Measurements from ENCODE around the gene GPRC5A. TPM values are rescaled to one million over a fixed set of nuclear protein-coding genes. Genes with fewer than 3 reads are reported as not detected.
A peak's percentile ranks its signal among the peaks of the same experiment; 100 is the strongest.

Gene GPRC5A
- total and polyA plus RNA-seq, 5 experiments from 2014 or later, result not detected

DNA sequence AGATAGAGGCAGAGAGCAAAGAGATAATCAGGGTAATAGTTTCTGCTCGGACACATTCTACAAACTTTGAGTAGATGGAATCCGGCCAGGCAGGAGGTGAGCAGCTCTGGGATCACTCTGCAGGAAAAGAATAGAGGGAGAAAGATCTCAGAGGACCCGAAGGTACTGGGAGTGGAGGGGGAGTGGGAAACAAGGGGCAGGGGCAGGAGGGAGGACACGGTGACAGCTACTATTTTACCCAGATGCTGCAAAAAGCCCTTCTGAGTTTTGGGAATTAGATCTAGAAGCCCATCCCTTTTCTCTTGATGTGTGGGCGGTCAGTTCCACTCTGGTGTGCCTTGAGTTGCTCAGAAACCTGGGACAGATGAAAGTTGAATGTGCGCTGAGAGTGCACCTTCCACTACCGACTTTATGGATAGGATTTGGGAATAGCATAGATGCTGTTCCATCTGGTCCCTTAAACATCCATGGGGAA is 556 bp downstream of the GPRC5A start:
- Mint-ChIP-seq H3K4me1 (peaks cover 5 to 12% (median 8%) of the 10 kb centered on the region in 4 donors), H3K9me3 (no peaks in the 10 kb centered on the region), H3K27me3 (peaks cover 10 to 44% (median 24%) of the 10 kb centered on the region in 5 donors), H3K4me3 (peak overlapping the region; percentile 39 to 89 (median 86)), H3K27ac (no peak overlapping the region), H3K36me3 (peaks cover 0 to 5% (median 0%) of the 10 kb centered on the region in 3 donors)
- DNase-seq, result no peak
- no peak for ATAC-seq
- POLR2A ChIA-PET, result no interaction called here

DNA sequence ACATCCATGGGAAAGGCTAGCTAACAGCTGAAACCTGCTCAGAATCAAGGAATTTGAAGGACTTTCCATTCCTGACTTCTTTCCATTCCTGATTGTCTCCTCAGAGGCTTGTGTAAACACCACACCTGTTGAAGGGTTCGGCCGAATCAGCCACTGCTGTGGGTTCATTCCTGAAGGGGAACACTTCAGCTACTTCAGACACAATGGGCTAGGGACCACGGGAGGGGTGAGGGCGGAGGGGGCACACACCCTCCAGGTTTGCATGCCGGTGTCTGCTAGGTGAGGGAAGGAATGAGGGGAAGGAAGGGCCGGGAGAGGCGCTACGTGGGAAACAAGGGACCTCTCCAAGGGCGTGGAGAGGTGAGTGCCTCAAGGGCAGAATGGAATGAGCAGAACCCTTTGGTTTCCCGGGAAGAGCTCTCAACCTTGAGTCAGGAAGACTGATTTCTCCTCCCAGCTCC is 1.3 kb downstream of the GPRC5A start:
- Mint-ChIP-seq H3K9me3 (no peaks in the 10 kb centered on the region), H3K4me1 (peaks cover 5 to 12% (median 8%) of the 10 kb centered on the region in 4 donors), H3K27ac (no peak overlapping the region), H3K4me3 (no peak overlapping the region), H3K27me3 (peaks cover 11 to 46% (median 28%) of the 10 kb centered on the region in 5 donors), H3K36me3 (peaks cover 0 to 5% (median 0%) of the 10 kb centered on the region in 3 donors)
- POLR2A ChIA-PET, result no interaction called here
- no peak for DNase-seq
- ATAC-seq, result no peak

DNA sequence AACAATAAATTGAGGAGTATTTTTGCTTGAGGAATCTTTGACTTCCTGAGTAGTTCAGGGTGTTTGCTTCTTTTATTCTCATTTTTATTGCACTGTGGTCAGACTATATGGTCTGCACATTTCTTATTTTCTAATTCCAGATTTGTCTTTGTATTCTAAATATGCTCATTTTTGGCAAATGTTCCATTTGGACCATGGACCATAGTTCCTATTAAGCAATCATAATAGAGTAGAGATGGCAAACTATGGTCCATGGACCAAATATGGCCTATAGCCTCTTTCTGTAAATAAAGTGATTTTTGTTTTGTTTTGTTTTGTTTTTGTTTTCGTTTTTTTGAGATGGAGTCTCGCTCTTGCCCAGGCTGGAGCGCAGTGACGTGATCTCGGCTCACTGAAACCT is 2.1 kb downstream of the GPRC5A start:
- H3K27ac Mint-ChIP-seq, result no peak overlapping the region
- ATAC-seq (no peak), DNase-seq (no peak)
- H3K4me3 Mint-ChIP-seq, result peak overlapping the region in 1 of 10 donors; percentile 1
- POLR2A ChIA-PET, result no interaction called here
- peaks cover 11 to 46% (median 24%) of the 10 kb centered on the region in 5 donors for H3K27me3 Mint-ChIP-seq
- peaks cover 5 to 12% (median 8%) of the 10 kb centered on the region in 4 donors for H3K4me1 Mint-ChIP-seq
- peaks cover 0 to 5% (median 0%) of the 10 kb centered on the region in 3 donors for H3K36me3 Mint-ChIP-seq
- no peaks in the 10 kb centered on the region for H3K9me3 Mint-ChIP-seq

DNA sequence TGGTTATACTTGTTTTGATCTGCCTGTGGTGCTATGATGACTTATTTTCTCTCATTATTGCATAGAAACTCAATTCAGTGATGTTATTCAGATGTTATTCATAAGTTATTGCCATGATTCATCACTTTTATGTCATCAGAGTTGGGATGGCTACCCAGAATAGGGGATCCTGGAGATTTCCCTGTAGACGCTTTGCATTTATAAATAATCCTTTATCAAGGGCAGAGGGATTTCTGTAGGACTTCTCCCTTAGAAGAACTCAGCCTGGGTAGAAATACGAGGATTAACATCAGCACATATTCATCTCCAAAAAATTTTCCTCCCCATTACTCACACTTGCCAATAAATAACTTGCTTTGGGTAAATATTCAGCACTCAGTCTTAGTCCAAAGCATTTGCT is 4.9 kb downstream of the GPRC5A start:
- H3K27ac Mint-ChIP-seq, result no peak overlapping the region
- POLR2A ChIA-PET, result no interaction called here

DNA sequence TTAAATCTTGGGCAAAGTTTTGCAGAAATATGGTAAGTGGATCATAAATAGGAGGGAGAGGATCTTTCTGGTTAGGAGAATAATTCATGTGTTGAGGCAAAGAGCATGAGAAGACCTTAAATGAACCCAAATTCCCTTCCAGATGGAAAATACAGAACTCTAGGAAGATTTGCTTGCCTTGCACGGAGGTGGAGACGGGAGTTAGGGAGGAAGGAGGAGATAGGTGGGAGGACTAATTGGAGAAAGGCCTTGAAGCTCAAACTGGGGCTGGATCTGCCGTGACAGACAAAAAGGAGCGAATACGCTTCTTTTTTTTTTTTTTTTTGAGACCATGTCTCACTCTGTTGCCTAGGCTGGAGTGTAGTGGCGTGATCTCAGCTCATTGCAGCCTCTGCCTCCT is 5.9 kb downstream of the GPRC5A start:
- no peaks in the 10 kb centered on the region for H3K9me3 Mint-ChIP-seq
- ATAC-seq (no peak), DNase-seq (no peak)
- H3K36me3 Mint-ChIP-seq, result no peaks in the 10 kb centered on the region
- no peak overlapping the region for H3K4me3 Mint-ChIP-seq
- H3K4me1 Mint-ChIP-seq, result peaks cover 0 to 5% (median 0%) of the 10 kb centered on the region in 4 donors
- POLR2A ChIA-PET, result interaction anchor here (0.6 kb wide), 2 partner anchors 18 to 142 kb away, joined by 3 to 7 read pairs; no protein-coding TSS in a partner anchor
- H3K27me3 Mint-ChIP-seq, result peaks cover 8 to 18% (median 12%) of the 10 kb centered on the region in 5 donors
- H3K27ac Mint-ChIP-seq, result no peak overlapping the region

More for the DNA sequence above, 4.9 kb downstream of the GPRC5A start:
- no peaks in the 10 kb centered on the region for H3K9me3 Mint-ChIP-seq
- DNase-seq (no peak), ATAC-seq (no peak)
- peaks cover 10 to 27% (median 19%) of the 10 kb centered on the region in 5 donors for H3K27me3 Mint-ChIP-seq
- H3K4me3 Mint-ChIP-seq, result no peak overlapping the region
- no peaks in the 10 kb centered on the region for H3K36me3 Mint-ChIP-seq
- H3K4me1 Mint-ChIP-seq, result peaks cover 0 to 6% (median 4%) of the 10 kb centered on the region in 4 donors

DNA sequence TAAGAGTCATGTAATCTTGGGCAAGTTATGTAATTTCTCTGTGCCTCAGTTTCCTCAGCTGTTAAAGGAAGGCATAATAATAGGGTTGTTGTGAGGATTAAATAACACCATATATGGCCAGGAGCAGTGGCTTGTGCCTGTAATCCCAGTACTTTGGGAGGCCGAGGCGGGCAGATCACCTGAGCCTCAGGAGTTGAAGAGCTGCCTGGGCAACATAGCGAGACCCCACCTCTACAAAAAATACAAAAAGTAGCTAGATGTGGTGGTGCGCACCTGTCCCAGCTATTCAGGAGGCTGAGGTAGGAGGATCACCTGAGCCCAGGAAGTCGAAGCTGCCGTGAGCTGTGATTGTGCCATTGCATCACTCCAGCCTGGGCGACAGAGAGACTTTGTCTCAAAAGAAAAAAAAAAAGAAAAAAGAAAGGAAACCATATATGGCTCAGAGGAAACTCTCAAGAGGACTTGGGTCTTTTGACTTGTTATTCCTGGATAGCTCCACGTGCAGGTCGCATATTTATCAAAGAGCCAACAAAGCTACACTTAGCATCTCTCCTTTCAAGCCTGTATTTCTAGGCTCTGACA is 6.9 kb downstream of the GPRC5A start:
- H3K36me3 Mint-ChIP-seq, result no peaks in the 10 kb centered on the region
- H3K4me1 Mint-ChIP-seq, result peaks cover 0 to 5% (median 0%) of the 10 kb centered on the region in 4 donors
- no peaks in the 10 kb centered on the region for H3K9me3 Mint-ChIP-seq
- H3K27me3 Mint-ChIP-seq, result peaks cover 2 to 11% (median 7%) of the 10 kb centered on the region in 5 donors
- DNase-seq (no peak), ATAC-seq (no peak)
- POLR2A ChIA-PET, result interaction anchor here (0.6 kb wide), 2 partner anchors 19 to 143 kb away, joined by 3 to 7 read pairs; no protein-coding TSS in a partner anchor
- H3K27ac Mint-ChIP-seq, result no peak overlapping the region
- no peak overlapping the region for H3K4me3 Mint-ChIP-seq

DNA sequence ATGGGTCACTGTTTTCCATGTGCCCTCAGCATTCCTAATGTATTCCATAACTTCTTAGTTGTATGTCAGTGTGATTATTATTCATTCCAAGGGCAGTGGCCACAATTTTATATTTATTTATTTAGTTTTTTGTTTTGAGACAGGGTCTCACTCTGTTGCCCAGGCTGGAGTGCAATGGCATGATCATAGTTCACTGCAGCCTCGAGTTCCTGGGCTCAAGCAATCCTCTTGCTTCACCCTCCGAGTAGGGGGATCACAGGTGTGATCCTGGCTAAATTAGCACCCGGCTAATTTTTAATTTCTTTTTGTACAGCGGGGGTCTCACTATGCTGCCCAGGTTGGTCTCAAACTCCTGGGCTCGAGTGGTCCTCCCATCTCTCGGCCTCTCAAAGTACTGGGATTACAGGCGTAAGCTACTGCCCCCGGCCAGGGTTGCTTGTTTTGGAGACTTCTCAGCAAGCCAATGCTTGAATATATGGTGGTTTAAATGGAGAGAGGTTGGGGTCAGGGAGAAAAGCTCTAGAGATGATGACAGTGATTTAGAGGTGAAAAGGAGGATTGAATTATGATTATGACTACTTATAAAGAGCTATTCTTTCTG is 7.6 kb downstream of the GPRC5A start:
- H3K27me3 Mint-ChIP-seq, result peaks cover 0 to 9% (median 5%) of the 10 kb centered on the region in 5 donors
- H3K36me3 Mint-ChIP-seq, result no peaks in the 10 kb centered on the region
- POLR2A ChIA-PET, result no interaction called here
- H3K4me3 Mint-ChIP-seq, result no peak overlapping the region
- no peak overlapping the region for H3K27ac Mint-ChIP-seq
- no peak for ATAC-seq
- DNase-seq, result no peak
- H3K4me1 Mint-ChIP-seq, result peaks cover 0 to 5% (median 0%) of the 10 kb centered on the region in 4 donors
- H3K9me3 Mint-ChIP-seq, result no peaks in the 10 kb centered on the region

DNA sequence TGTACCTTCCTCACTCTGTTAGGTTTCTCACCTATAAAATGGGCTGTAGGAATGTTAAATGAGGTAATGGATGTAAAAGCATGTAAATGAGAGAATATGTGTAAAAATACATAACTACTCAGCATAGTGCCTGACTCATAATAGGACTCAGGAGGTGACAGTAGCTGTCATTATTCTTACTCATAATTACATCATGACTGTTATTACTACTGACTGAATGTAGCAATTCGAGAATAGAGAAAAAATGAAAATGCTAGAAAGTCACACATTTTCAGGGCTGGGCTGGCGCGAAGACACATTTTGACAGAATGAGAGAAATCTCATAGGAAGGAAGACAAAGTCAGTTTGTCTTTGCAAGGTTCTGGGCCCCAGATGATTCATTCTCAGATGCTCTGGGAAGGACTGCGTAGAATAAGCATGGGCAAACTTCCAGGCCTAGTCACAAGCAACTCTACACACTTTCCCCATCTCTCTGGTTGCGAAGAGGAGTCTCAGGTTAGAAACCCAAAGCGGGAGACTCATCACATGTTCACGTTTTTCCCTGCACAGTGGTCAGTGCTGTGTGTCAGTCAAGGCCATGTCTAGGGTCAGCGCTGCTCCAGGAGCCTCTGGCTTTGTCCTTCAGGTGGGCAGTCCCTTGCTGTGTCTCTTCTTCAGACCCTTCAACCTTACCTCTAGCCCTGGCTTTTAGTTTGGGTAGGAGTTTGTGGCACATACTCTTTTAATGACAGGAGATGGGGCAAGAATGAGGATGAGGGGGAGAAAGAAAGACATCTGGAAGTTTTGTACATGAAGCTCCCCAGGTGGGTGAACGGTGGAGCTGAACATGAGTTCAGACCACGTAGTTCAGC is 8.4 kb downstream of the GPRC5A start:
- Mint-ChIP-seq H3K4me3 (no peak overlapping the region), H3K27me3 (peaks cover 0 to 9% (median 5%) of the 10 kb centered on the region in 5 donors), H3K36me3 (no peaks in the 10 kb centered on the region), H3K27ac (peak overlapping the region in 1 of 10 donors; percentile 9), H3K4me1 (peaks cover 0 to 5% (median 0%) of the 10 kb centered on the region in 4 donors), H3K9me3 (no peaks in the 10 kb centered on the region)
- ATAC-seq (no peak), DNase-seq (no peak)
- POLR2A ChIA-PET, result no interaction called here

DNA sequence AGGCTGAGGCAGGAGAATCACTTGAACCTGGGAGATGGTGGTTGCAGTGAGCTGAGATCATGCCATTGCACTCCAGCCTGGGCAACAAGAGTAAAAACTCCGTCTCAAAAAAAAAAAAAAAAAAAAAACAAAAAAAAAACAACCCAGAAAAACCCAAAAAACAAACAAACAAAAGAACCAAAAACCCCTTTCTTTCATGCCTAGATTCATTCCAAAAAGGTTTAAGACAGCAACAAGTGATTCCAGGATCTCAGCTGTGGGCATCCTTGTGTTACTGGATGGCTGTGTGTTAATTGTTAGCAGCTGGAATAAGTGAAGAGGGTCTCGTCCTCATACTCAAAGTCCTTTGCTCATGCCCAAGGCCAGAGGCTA is 9.4 kb downstream of the GPRC5A start:
- Mint-ChIP-seq H3K27me3 (peaks cover 1 to 7% (median 6%) of the 10 kb centered on the region in 5 donors), H3K27ac (no peak overlapping the region), H3K4me1 (peaks cover 0 to 5% (median 0%) of the 10 kb centered on the region in 4 donors), H3K36me3 (no peaks in the 10 kb centered on the region), H3K4me3 (no peak overlapping the region), H3K9me3 (no peaks in the 10 kb centered on the region)
- no peak for DNase-seq
- POLR2A ChIA-PET, result no interaction called here
- ATAC-seq, result no peak

DNA sequence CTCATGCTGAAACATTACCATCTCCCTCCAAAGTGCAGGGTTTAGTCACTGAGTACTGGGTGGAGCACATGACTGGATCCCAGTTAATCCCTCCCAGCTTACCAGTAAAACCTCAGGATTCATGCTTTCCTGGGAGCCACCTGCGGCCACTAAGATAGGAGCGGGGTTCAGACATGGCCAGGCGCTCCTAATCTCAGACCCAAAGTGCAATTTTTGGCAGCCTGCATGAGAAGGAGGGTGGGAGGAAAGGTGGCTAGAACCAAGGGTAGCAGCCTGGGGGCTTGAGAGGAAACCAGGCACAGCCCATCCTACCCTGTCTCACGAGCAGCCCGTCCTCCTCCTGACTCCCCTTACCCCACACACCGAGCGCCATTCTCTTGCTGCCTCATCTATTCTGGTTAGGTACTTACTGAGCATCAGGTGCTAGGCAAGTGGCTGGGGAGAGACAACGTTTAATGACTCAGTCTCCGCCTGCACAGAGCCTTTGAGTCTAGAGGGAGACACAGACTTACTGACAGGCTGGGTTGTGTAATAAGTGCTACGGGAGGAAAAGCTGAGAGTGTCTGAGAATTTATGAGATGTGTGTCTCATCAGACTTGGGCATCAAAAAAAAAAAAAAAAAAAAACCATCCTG is 9.9 kb downstream of the GPRC5A start:
- H3K4me1 Mint-ChIP-seq, result peaks cover 0 to 5% (median 0%) of the 10 kb centered on the region in 4 donors
- H3K27ac Mint-ChIP-seq, result no peak overlapping the region
- H3K36me3 Mint-ChIP-seq, result no peaks in the 10 kb centered on the region
- ATAC-seq, result no peak
- H3K4me3 Mint-ChIP-seq, result no peak overlapping the region
- DNase-seq, result no peak
- H3K9me3 Mint-ChIP-seq, result no peaks in the 10 kb centered on the region
- peaks cover 3 to 11% (median 7%) of the 10 kb centered on the region in 5 donors for H3K27me3 Mint-ChIP-seq
- POLR2A ChIA-PET, result no interaction called here

DNA sequence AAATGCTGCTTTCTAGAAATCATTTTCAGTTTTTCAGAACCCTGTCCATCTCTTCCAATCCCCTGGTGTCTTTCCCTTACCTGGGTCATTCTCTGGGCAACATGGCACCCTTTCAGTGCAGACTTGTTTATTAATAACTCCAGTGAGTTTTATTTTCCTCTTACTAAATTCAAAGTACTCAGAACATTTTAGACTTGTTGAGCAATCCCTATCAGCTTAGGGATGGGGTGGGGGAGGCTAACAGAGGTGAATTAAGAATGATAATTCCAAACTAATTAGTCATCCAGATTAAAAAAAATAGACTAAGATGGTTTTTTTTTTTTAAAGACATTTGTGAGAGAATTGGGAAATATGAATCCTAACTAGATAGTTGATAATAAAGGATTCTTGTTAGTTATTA is 10.7 kb downstream of the GPRC5A start:
- ATAC-seq (no peak), DNase-seq (no peak)
- no peak overlapping the region for H3K4me3 Mint-ChIP-seq
- POLR2A ChIA-PET, result no interaction called here
- no peaks in the 10 kb centered on the region for H3K36me3 Mint-ChIP-seq
- peaks cover 0 to 5% (median 0%) of the 10 kb centered on the region in 4 donors for H3K4me1 Mint-ChIP-seq
- no peaks in the 10 kb centered on the region for H3K9me3 Mint-ChIP-seq
- no peak overlapping the region for H3K27ac Mint-ChIP-seq
- H3K27me3 Mint-ChIP-seq, result peaks cover 3 to 14% (median 7%) of the 10 kb centered on the region in 5 donors
